ENCODE results near the gene ZNF605. TPM values are rescaled to one million over a fixed set of nuclear protein-coding genes. Genes with fewer than 3 reads are reported as not detected.

ZNF605 gene
- total RNA-seq, 2 donors from 2014 or later: 4.5 to 6.4 TPM

GRCh38 chr12:132872975-132873421 lies 83.1 kb downstream of the ZNF605 start:
- no peaks in the 10 kb centered on the region for H3K27me3 Mint-ChIP-seq
- no peaks in the 10 kb centered on the region for H3K9me3 ChIP-seq (ENCODE audit: control insufficient read depth, low read length, poor library complexity, severe bottlenecking)
- DNase-seq: no peak
- no peak overlapping the region for H3K4me3 Mint-ChIP-seq
- H3K27ac Mint-ChIP-seq: peak overlapping the region; percentile 57
- peak; percentile 71 for ATAC-seq
- peaks cover 7% of the 10 kb centered on the region for H3K36me3 Mint-ChIP-seq (ENCODE audit: low read depth)
- peaks cover 5% of the 10 kb centered on the region for H3K4me1 Mint-ChIP-seq

- Mint-ChIP-seq H3K4me1 (peaks cover 9% of the 10 kb centered on the region), H3K36me3 (ENCODE audit: low read depth) (peaks cover 7% of the 10 kb centered on the region), H3K27ac (peak overlapping the region; percentile 57), H3K4me3 (no peak overlapping the region), H3K27me3 (no peaks in the 10 kb centered on the region)
- H3K9me3 ChIP-seq (ENCODE audit: control insufficient read depth, low read length, poor library complexity, severe bottlenecking): no peaks in the 10 kb centered on the region
- ATAC-seq (no peak), DNase-seq (no peak)
These were observed 83.8 kb downstream of the ZNF605 start for GRCh38 chr12:132872073-132872855.

GRCh38 chr12:132869551-132869950 lies 86.6 kb downstream of the ZNF605 start:
- H3K27ac Mint-ChIP-seq: no peak overlapping the region
- H3K27me3 Mint-ChIP-seq: no peaks in the 10 kb centered on the region
- ATAC-seq: no peak
- H3K4me1 Mint-ChIP-seq: peaks cover 16% of the 10 kb centered on the region
- no peaks in the 10 kb centered on the region for H3K9me3 ChIP-seq (ENCODE audit: control insufficient read depth, low read length, poor library complexity, severe bottlenecking)
- H3K36me3 Mint-ChIP-seq (ENCODE audit: low read depth): no peaks in the 10 kb centered on the region
- DNase-seq: no peak
- H3K4me3 Mint-ChIP-seq: no peak overlapping the region

Other genes starting within 250 kb of the ZNF605 start
- gene PGAM5, start 245.5 kb downstream of the ZNF605 start, total RNA-seq: 10 to 100 TPM; 19.6 to 23.8 TPM
- gene ANKLE2, start 194.5 kb downstream of the ZNF605 start, total RNA-seq: 10 to 100 TPM; 82.4 to 84.2 TPM
- 10 to 100 TPM; 44.0 to 45.4 TPM for gene GOLGA3, start 127.4 kb downstream of the ZNF605 start, total RNA-seq
- gene CHFR, start 68.7 kb downstream of the ZNF605 start, total RNA-seq: 10 to 100 TPM; 91.5 to 94.5 TPM
- gene ZNF26, start 30.1 kb upstream of the ZNF605 start, total RNA-seq: 10 to 100 TPM; 27.1 to 34.3 TPM
- gene ZNF84, start 81.2 kb upstream of the ZNF605 start, total RNA-seq: 10 to 100 TPM; 18.1 to 19.1 TPM
- 10 to 100 TPM; 10.9 to 15.8 TPM for gene ZNF140, start 124.6 kb upstream of the ZNF605 start, total RNA-seq
- gene ZNF891, start 174.0 kb upstream of the ZNF605 start, total RNA-seq: 1 to 10 TPM; 3.1 to 4.0 TPM
- gene ZNF10, start 174.3 kb upstream of the ZNF605 start, total RNA-seq: 10 to 100 TPM; 17.8 to 31.9 TPM
- gene ZNF268, start 225.2 kb upstream of the ZNF605 start, total RNA-seq: 10 to 100 TPM; 13.0 to 16.2 TPM

Measured in T-helper 17 cell (primary cell).